ENCODE measurements around the gene RNF223.

Gene RNF223

DNA sequence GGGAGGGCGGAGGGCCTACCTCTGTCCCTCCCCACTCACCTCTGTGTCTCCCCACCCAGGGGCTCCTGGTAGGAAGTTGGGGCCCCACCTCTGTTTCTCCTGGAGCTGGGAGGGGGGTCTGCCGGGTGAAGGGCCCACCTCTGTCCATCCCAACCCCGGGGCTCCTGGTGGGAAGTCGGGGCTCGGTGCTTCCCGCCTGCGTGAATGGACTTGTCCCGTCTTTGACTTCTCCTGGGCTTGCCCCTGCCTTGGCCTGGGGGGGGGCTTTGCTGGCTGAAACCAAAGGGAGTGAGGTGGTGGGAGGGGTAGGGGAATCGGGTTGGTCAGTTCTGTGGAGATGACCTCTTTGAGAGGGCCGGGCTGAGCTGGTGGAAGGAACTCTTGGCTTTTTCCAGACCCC lies 48.4 kb downstream of the RNF223 start:
- TF ChIP-seq CSRNP3 (CRISPR knock-in tag; IDR thresholded peaks at IDR 0.05) (no peak), TCF4 (CRISPR knock-in tag; IDR thresholded peaks at IDR 0.05; ENCODE audit: borderline replicate concordance) (no peak), ZFP30 (CRISPR knock-in tag; IDR thresholded peaks at IDR 0.05) (no peak), ZC3H10 (CRISPR knock-in tag; IDR thresholded peaks at IDR 0.05) (no peak), ARNTL (CRISPR knock-in tag; IDR thresholded peaks at IDR 0.05; ENCODE audit: borderline replicate concordance, low read depth) (no peak), ZFP3 (CRISPR knock-in tag; IDR thresholded peaks at IDR 0.05) (no peak), RARB (CRISPR knock-in tag; IDR thresholded peaks at IDR 0.05) (no peak)
- no peak for ATAC-seq

DNA sequence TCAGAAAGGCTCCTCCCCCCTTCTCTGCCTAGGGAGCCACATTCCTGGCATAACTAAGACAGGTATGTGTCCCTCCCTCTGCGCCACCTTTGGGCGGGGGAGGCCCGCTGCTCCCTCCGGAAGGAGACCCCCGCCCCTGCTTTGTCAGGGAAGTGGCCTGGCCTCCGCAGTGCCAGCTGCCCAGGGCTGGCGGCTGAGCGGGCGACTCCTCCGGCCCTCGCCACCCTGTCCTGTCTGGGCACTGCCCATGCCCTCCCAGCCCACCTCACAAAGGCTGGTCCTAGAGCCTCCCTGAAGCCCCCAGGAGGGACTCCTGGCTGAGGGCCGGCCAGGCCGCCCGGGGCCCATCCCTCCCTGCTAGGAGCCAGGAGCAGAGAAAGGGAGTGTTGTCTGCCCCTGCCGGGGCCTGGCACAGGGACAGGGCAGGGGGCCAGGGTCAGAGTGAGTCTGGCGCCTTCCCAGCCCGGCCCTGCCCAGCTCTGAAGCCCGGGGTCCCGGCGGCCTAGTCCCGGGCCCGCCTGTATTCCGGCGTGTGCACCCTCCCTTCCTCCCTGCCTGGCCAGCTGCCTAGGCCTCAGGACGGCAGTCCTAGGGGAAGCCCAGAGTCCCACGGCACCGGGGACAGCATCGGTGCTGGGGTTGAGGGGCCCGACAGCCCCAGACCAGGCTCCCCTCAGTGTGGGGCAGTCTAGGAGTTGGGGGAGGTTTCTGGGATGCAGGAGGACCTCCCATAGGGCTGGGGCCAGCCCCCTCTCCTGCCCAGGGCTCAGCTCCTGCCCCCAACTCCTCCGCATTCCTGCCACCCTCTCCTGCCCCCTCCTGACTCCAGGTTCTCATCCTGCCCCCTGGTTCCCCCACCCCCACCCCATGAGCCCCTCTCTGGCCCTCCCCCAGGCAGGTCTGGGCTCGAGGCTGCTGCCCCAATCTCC lies 49.1 kb downstream of the RNF223 start:
- no peak for ATAC-seq
- TF ChIP-seq TCF4 (CRISPR knock-in tag; IDR thresholded peaks at IDR 0.05; ENCODE audit: borderline replicate concordance) (no peak), ZFP3 (CRISPR knock-in tag; IDR thresholded peaks at IDR 0.05) (no peak), ZNF8 (CRISPR knock-in tag; IDR thresholded peaks at IDR 0.05) (no peak)

DNA sequence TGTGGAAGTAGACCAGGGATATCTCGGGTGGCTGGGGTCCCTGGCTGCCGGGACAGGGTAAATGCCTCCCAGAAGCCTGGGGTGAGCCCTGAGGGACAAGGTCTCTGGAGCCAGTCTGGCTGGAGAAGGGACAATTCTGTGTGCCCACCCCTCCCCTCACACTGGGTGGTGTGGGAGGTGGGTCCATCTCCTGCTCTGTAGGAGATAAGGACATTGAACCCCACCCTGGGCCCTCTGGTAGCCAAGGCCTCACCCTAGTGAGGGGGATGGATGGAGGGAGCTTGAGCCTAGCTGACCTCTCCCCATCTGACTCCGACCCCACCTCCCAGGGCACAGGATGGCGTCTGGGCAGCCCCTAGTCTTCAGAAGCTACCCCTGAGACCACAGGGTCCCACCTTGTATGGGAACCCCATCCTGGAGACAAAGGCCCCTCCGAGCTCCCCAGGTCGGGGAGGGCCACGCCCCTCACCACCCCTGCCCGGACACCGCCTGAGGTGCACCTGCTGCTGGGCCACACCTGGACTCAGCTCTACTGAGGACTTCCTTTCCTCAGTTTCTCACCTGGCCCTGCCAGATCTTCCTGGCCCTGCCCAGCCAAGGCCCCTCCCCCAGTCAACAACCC lies 49.8 kb downstream of the RNF223 start:
- TF ChIP-seq TCF4 (CRISPR knock-in tag; IDR thresholded peaks at IDR 0.05; ENCODE audit: borderline replicate concordance) (no peak), ZNF565 (CRISPR knock-in tag; conservative IDR thresholded peaks at IDR 0.05; ENCODE audit: low read depth) (no peak)
- ATAC-seq: no peak

DNA sequence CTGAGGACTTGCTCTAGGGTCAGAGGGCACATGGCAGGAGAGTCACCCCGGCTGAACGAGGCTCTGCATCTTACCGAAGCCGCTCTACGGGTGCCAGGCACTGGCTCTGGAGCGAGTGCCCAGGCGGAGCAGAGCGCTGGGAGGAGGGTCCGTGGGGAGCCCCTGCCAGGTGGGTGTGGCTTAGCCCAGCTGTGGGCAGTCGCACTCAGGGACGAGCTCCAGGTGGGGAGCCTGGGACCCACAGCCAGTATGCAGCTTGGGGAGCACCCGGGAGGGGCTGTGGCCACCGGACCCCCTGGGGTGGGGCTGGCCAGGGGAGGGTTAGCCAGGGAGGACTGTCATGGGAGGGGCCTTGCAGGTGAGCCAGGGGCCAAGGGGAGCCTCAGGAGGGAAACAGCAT lies 50.4 kb downstream of the RNF223 start:
- no peak for ATAC-seq
- TF ChIP-seq ZFP30 (CRISPR knock-in tag; IDR thresholded peaks at IDR 0.05) (no peak), POU6F1 (CRISPR knock-in tag; IDR thresholded peaks at IDR 0.05; ENCODE audit: borderline replicate concordance, low read depth) (no peak), CSDC2 (CRISPR knock-in tag; IDR thresholded peaks at IDR 0.05) (no peak), ZNF8 (CRISPR knock-in tag; IDR thresholded peaks at IDR 0.05) (no peak), ZNF70 (CRISPR knock-in tag; IDR thresholded peaks at IDR 0.05) (no peak)

- no peak for ATAC-seq
- TF ChIP-seq ZNF565 (CRISPR knock-in tag; conservative IDR thresholded peaks at IDR 0.05; ENCODE audit: low read depth) (no peak), SNAI2 (CRISPR knock-in tag; IDR thresholded peaks at IDR 0.05) (no peak), ISL1 (CRISPR knock-in tag; IDR thresholded peaks at IDR 0.05) (no peak), GLIS3 (CRISPR knock-in tag; IDR thresholded peaks at IDR 0.05) (no peak), CREB5 (CRISPR knock-in tag; IDR thresholded peaks at IDR 0.05; ENCODE audit: low read depth) (no peak), CSDC2 (CRISPR knock-in tag; IDR thresholded peaks at IDR 0.05) (no peak), BACH2 (CRISPR knock-in tag; IDR thresholded peaks at IDR 0.05; ENCODE audit: borderline replicate concordance) (no peak), TSHZ2 (CRISPR knock-in tag; IDR thresholded peaks at IDR 0.05) (no peak), RARB (CRISPR knock-in tag; IDR thresholded peaks at IDR 0.05) (no peak), OSR1 (CRISPR knock-in tag; IDR thresholded peaks at IDR 0.05) (no peak), ZC3H10 (CRISPR knock-in tag; IDR thresholded peaks at IDR 0.05) (no peak), ARNTL (CRISPR knock-in tag; IDR thresholded peaks at IDR 0.05; ENCODE audit: borderline replicate concordance, low read depth) (no peak)
- TF ChIP-seq, protein P1, sequence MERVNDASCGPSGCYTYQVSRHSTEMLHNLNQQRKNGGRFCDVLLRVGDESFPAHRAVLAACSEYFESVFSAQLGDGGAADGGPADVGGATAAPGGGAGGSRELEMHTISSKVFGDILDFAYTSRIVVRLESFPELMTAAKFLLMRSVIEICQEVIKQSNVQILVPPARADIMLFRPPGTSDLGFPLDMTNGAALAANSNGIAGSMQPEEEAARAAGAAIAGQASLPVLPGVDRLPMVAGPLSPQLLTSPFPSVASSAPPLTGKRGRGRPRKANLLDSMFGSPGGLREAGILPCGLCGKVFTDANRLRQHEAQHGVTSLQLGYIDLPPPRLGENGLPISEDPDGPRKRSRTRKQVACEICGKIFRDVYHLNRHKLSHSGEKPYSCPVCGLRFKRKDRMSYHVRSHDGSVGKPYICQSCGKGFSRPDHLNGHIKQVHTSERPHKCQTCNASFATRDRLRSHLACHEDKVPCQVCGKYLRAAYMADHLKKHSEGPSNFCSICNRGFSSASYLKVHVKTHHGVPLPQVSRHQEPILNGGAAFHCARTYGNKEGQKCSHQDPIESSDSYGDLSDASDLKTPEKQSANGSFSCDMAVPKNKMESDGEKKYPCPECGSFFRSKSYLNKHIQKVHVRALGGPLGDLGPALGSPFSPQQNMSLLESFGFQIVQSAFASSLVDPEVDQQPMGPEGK (CRISPR knock-in tag; IDR thresholded peaks at IDR 0.05; ENCODE audit: borderline replicate concordance): no peak
Observed at GRCh38 chr1:1022302-1023009, 51.6 kb downstream of the RNF223 start.

All from SK-N-SH treated with all-trans-retinoic acid at 6 μM for 48 hours (cell line).